Adipose tissue (tissue), 3 donors: ENCODE data around the gene CAPG. TPM values are rescaled to one million over a fixed set of nuclear protein-coding genes. Genes with fewer than 3 reads are reported as not detected.

ENCODE experiments used
- H3K27ac ChIP-seq: one replicate; pipeline ENCODE4 v1.5.1; 2013; ENCODE audit warnings: low read depth, low read length
- WGBS, 3 donors: extraction: QIAGEN DNeasy Blood & Tissue Kit; methylation state at CpG; one replicate each; pipeline ENCODE4 v1.1.7; 2013; 5-methylcytosine and 5-hydroxymethylcytosine counted together
- polyA plus RNA-seq, 3 donors: library from polyadenylated mRNA; stranded (reverse); fragments of 200-250 nt; gene quantifications; one replicate each; pipeline ENCODE4 v1.2.3, GENCODE V29; 2013
- donor health status: healthy with polysubstance abuse.
- donor health status: Bipolar disorder and iron deficiency.
- donor health status: healthy.

The CAPG gene, protein sequence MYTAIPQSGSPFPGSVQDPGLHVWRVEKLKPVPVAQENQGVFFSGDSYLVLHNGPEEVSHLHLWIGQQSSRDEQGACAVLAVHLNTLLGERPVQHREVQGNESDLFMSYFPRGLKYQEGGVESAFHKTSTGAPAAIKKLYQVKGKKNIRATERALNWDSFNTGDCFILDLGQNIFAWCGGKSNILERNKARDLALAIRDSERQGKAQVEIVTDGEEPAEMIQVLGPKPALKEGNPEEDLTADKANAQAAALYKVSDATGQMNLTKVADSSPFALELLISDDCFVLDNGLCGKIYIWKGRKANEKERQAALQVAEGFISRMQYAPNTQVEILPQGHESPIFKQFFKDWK
- polyA plus RNA-seq = 100 to 1,000 TPM in 1 of 3 donors, 10 to 100 TPM in 2; 22.2 to 129 (median 76.7) TPM

DNA sequence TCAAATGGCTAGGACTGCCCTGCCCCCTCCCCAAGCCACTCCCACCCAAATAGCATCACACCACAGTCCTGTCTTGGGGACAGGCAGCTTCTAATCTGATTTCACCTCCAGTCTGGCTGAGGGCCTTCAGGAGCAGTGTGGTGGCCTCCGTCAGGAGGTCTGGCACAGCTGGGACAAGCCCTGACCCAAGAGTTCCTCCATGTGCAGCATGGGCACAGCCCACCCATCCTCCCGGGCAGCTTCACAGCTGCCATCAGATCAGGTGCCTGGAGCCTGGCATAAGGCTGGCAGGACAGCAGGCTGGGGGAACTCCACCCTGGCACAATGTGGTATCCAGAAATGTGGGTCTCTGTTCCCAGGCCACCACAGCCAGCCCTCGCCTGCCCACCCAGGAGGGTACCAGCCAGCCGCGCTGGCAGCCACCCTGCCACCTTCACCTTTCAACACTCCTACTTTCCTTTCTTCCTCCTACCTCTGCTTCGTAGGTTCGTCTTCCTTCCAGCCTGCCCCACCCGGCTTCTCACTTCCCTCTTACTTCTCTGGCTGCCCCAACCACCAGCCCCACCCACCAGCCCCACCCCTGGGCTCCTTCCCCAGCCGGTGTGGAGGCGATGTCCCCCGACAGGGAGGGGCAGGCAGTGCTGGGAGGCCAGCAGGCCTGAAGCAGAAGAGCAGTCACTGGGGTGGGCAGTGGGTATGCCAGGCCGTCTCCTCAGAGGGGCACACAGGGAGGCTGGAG, at the start of gene CAPG:
TSS of gene CAPG (minus strand) at position 522 of the 739 bp plus-strand sequence. CDS start 8,221 bp downstream, outside the sequence.
- no peak within 1 kb of the TSS for H3K27ac ChIP-seq
- 28 to 67% (median 41%) methylated on average over 12 of the region's 12 CpGs for WGBS, 3 donors

GRCh38 chr2:85459771-85460170, 49.6 kb upstream of the CAPG start:
- H3K27ac ChIP-seq = no peak overlapping the region
- WGBS, 3 donors = 93 to 94% (median 93%) methylated on average over 1 of the region's 1 CpG

- no peak overlapping the region for H3K27ac ChIP-seq
- 84 to 92% (median 86%) methylated on average over 12 of the region's 12 CpGs for WGBS, 3 donors
These were observed 48.7 kb upstream of the CAPG start for GRCh38 chr2:85458601-85459563.

DNA sequence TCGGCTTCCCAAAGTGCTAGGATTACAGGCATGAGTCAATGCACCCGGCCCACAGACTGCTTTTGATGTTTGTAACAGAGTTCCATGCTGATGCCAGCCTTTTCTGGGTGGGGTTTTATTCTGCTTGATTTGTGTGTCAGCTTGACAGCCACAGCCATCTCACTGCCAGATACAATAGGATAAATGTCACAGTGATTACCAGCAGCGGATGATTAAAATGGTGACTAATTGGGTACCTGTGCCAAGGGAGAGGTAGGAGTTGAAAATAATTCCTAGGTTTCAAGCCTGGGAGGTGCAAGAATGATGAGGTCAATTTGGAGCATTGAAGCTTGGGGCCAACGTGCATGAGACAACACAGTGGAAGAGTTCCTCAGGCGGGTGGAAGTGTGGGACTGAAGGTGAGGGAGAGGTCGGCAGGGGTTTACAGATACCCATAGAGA, 47.7 kb upstream of the CAPG start:
- WGBS, 3 donors = 75 to 80% (median 77%) methylated on average over 6 of the region's 6 CpGs
- H3K27ac ChIP-seq = no peak overlapping the region

DNA sequence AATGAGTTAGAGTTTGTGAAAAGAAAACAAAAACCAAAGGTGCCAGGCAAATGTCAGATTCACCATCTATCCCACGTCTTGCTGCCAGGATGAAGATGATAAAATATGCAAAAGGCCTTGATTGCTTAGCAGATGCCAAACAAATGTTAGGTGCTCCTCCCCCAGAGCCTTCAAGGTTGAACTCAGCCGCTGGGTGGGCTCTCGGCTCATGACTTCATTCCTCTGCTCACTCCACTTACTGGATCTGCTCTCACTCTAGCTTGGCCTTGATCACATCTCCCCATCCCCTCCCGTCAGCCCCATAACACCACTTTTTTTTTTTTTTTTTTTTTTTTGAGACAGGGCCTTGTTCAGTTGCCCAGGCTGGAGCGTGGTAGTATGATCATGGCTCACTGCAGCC, 46.9 kb upstream of the CAPG start:
- whole genome bisulfite sequencing, 3 donors = 79 to 83% (median 82%) methylated on average over 5 of the region's 5 CpGs
- no peak overlapping the region for H3K27ac ChIP-seq

DNA sequence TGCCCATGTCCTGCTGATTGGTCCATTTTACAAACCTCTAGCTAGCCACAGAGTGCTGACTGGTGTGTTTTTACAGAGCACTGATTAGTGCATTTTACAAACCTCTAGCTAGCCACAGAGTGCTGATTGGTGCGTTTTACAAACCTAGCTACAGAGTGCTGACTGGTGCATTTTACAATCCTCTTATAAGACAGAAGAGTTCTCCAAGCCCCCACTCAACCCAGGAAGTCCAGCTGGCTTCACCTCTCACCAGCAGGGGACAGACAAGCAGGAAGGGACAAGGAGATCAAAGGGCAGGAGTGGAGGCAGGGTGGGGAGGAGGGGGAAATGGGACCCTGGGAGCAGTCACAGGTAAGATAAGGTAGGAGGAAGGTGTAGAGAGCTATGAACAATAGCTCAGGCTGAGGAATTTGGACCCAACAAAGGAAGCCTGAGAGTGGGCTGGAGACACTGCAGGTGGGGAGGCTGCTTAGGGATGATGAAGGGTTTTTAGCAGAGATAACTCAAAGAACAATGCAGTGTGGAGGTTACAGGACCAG, 45.5 kb upstream of the CAPG start:
- WGBS, 3 donors = 59 to 75% (median 67%) methylated on average over 1 of the region's 1 CpG
- H3K27ac ChIP-seq = no peak overlapping the region

GRCh38 chr2:85453571-85453970, 43.4 kb upstream of the CAPG start:
- WGBS, 3 donors = 50 to 75% (median 71%) methylated on average over 7 of the region's 7 CpGs

GRCh38 chr2:85452237-85452636, 42.1 kb upstream of the CAPG start:
- WGBS, 3 donors = 90 to 93% (median 92%) methylated on average over 1 of the region's 1 CpG

More at GRCh38 chr2:85453571-85453970, 43.4 kb upstream of the CAPG start:
- no peak overlapping the region for H3K27ac ChIP-seq

GRCh38 chr2:85449214-85449588, 39.0 kb upstream of the CAPG start:
- no peak overlapping the region for H3K27ac ChIP-seq
- 72 to 91% (median 89%) methylated on average over 7 of the region's 7 CpGs for whole genome bisulfite sequencing, 3 donors

More at GRCh38 chr2:85452237-85452636, 42.1 kb upstream of the CAPG start:
- no peak overlapping the region for H3K27ac ChIP-seq

- no peak overlapping the region for H3K27ac ChIP-seq
- 55 to 94% (median 91%) methylated on average over 8 of the region's 8 CpGs for WGBS, 3 donors
These were observed 38.5 kb upstream of the CAPG start for GRCh38 chr2:85448461-85449213.

GRCh38 chr2:85447222-85447585, 37.0 kb upstream of the CAPG start:
- H3K27ac ChIP-seq = no peak overlapping the region

GRCh38 chr2:85446296-85447221, 36.4 kb upstream of the CAPG start:
- no peak overlapping the region for H3K27ac ChIP-seq
- WGBS, 3 donors = 62 to 78% (median 76%) methylated on average over 14 of the region's 14 CpGs

More at GRCh38 chr2:85447222-85447585, 37.0 kb upstream of the CAPG start:
- WGBS, 3 donors = 65 to 96% (median 89%) methylated on average over 8 of the region's 8 CpGs

DNA sequence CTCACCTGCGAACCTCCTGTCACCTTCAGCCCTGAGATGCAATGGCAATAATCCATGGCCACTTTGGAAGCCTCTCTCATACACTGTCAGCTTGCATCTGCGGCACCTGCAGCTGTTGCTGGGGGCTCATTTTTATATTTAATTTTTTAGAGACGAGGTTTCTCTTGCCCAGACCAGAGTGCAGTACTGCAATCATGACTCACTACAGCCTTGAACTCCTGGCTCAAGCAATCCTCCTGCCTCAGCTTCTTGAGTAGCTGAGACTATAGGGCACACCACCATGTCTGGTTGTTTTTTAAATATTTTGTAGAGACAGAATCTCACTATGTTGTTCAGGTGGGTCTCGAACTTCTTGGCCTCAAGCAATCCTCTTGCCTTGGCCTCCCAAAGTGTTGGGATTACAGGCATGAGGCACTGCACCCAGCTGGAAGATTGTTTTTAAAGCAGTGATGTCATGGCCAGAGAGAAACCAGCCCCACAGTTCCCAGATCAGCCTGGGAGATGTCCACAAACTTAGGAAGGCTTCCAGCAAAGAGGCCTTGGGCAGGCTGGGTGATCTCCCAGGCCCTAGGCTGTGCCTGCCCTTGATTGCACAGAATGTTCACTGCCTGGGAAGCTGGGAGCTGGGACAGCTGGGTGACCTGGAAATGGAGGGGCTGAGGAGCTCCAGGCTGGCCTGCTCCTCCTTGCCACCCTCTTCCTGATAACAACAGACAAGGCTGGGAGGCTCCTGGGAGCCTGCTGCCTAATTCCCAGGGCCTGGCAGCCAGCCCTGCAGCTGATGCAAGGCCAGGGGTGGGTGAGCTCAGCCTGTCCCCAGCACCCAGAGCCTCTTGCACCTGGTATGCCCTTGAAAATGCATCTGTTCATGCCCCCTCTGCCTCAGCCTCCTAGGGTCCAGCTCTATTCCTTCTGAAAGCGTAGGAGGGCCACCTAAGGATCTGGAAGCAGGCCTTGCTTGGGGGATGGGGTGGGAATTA, 35.4 kb upstream of the CAPG start:
- no peak overlapping the region for H3K27ac ChIP-seq
- 68 to 96% (median 94%) methylated on average over 5 of the region's 5 CpGs for WGBS, 3 donors

- WGBS, 3 donors = 89 to 91% (median 89%) methylated on average over 6 of the region's 6 CpGs
- H3K27ac ChIP-seq = no peak overlapping the region
These were observed 34.5 kb upstream of the CAPG start for GRCh38 chr2:85444629-85445172.

GRCh38 chr2:85441864-85442263, 31.7 kb upstream of the CAPG start:
- 59 to 90% (median 66%) methylated on average over 4 of the region's 4 CpGs for WGBS, 3 donors
- H3K27ac ChIP-seq = no peak overlapping the region
